SK-N-MC (cell line): ENCODE results near the gene GNG12.

Experiments
- DNase-seq: peaks from one replicate; pipeline ENCODE4 v3.0.0-alpha.2; 2011; ENCODE audit warnings: low read depth, low spot score
- H3K27ac ChIP-seq: fragments of 200-600 bp; sonication (generic); 2 replicates; pipeline ENCODE4 v1.5.1; 2016; ENCODE audit warnings: mixed run types
- H3K36me3 ChIP-seq: fragments of 200-600 bp; sonication (generic); 2 replicates; pipeline ENCODE4 v1.6.1; 2017; ENCODE audit warnings: antibody characterized with exemption, low read length, mixed read lengths; ENCODE audit not compliant: insufficient read depth
- H3K4me3 ChIP-seq: fragments of 200-600 bp; sonication (generic); 2 replicates; pipeline ENCODE4 v1.5.1; 2016
- H3K9ac ChIP-seq: fragments of 200-600 bp; sonication (generic); 2 replicates; pipeline ENCODE4 v1.8.0; 2017; ENCODE audit warnings: mixed run types, mixed read lengths; ENCODE audit not compliant: insufficient read length
- H3K9me3 ChIP-seq: fragments of 200-600 bp; sonication (generic); 2 replicates; pipeline ENCODE4 v1.6.1; 2017; ENCODE audit warnings: low read depth, mild to moderate bottlenecking, antibody characterized with exemption, low read length, moderate library complexity, mixed read lengths
- EZH2 ChIP-seq: fragments of 200-600 bp; sonication (generic); IDR thresholded peaks from one replicate; pipeline ENCODE4 v1.6.1; 2017; ENCODE audit warnings: antibody characterized with exemption
- FOXP2 ChIP-seq: optimal IDR thresholded peaks from 2 replicates; pipeline ENCODE3; 2011; ENCODE audit warnings: mild to moderate bottlenecking, moderate library complexity; ENCODE audit not compliant: insufficient read depth; ENCODE audit errors: extremely low read length, control extremely low read depth
- POLR2AphosphoS5 ChIP-seq: IDR thresholded peaks from 2 replicates; pipeline ENCODE4 v1.6.1; 2012; ENCODE audit warnings: mild to moderate bottlenecking, low read depth, low read length, borderline replicate concordance

The GNG12 gene

GRCh38 chr1:67814121-67814772, 19.0 kb downstream of the GNG12 start:
- H3K9me3 ChIP-seq = no peaks in the 10 kb centered on the region
- no peak overlapping the region for H3K4me3 ChIP-seq
- DNase-seq = no peak
- no peak overlapping the region for H3K9ac ChIP-seq
- H3K36me3 ChIP-seq = no peaks in the 10 kb centered on the region
- H3K27ac ChIP-seq = no peak overlapping the region
- TF ChIP-seq FOXP2 (no peak), EZH2 (no peak), POLR2AphosphoS5 (no peak)

- Histone ChIP-seq H3K27ac (no peak overlapping the region), H3K9me3 (no peaks in the 10 kb centered on the region), H3K4me3 (no peak overlapping the region), H3K9ac (no peak overlapping the region), H3K36me3 (no peaks in the 10 kb centered on the region)
- no peak for TF ChIP-seq EZH2
- TF ChIP-seq POLR2AphosphoS5 = no peak
- no peak for TF ChIP-seq FOXP2
- no peak for DNase-seq
Observed at GRCh38 chr1:67812226-67812625, 21.0 kb downstream of the GNG12 start.

- no peak overlapping the region for H3K4me3 ChIP-seq
- H3K9me3 ChIP-seq = no peaks in the 10 kb centered on the region
- H3K36me3 ChIP-seq = no peaks in the 10 kb centered on the region
- TF ChIP-seq FOXP2 (no peak), EZH2 (no peak), POLR2AphosphoS5 (no peak)
- H3K9ac ChIP-seq = no peak overlapping the region
- no peak overlapping the region for H3K27ac ChIP-seq
- no peak for DNase-seq
Observed at GRCh38 chr1:67811781-67812180, 21.5 kb downstream of the GNG12 start.

DNA sequence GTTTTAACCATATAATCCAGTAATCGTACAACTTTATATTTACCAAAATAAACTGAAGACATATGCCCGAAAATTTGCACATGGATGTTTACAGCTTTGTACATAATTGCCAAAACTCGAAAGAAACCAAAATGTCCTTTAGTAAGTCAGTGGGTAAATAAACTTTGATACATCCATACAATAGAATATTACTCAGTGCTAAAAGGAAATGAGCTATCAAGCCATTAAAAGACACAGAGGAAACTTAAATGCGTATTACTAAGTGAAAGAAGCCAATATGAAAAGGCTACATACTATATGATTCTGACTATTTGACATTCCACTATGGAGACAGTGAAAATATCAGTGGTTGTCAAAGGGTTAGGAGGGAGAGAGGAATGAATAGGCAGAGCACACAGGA, 23.4 kb downstream of the GNG12 start:
- Histone ChIP-seq H3K9ac (no peak overlapping the region), H3K27ac (no peak overlapping the region), H3K36me3 (no peaks in the 10 kb centered on the region), H3K4me3 (no peak overlapping the region), H3K9me3 (no peaks in the 10 kb centered on the region)
- TF ChIP-seq POLR2AphosphoS5 (no peak), FOXP2 (no peak), EZH2 (no peak)
- DNase-seq = no peak

DNA sequence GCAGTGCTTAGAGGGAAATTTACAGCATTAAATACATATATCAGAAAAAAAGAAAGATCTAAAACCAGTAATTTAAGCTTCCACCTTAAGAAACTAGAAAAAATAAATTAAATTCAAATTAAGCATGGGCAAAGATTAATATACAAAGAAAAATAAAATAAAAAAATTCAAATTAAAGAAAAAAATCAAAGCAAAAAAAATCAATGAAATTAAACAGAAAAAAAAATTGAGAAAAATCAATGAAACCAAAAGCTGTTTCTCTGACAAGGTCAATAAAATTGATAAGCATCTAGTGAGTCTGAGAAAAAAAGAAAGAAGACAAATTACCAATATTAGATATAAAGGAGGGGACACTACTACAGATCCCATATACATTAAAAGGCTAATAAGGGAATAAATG, 26.0 kb downstream of the GNG12 start:
- TF ChIP-seq FOXP2 (no peak), EZH2 (no peak), POLR2AphosphoS5 (no peak)
- Histone ChIP-seq H3K9me3 (no peaks in the 10 kb centered on the region), H3K9ac (no peak overlapping the region), H3K4me3 (no peak overlapping the region), H3K36me3 (no peaks in the 10 kb centered on the region), H3K27ac (no peak overlapping the region)
- no peak for DNase-seq

DNA sequence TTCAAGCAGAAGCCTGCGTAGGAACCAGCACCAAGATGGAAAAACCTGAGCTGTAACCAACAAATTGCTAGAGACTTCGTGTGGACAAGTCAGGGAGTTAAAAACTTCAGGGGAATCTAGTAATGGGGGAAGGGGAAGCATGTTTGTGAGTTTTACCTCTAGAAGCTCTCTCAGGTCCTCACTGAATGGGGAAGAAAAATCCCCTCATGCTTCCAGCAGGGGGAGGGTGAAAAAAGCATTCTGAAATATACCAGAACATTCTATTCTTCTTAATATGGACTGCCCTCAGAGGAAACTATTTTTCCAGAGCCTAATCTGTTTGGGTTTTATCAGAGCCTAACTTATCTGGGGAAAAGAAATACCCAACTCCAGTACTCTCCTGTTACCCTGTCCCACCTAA, 28.6 kb downstream of the GNG12 start:
- H3K4me3 ChIP-seq = no peak overlapping the region
- H3K27ac ChIP-seq = no peak overlapping the region
- no peak for DNase-seq
- H3K9me3 ChIP-seq = no peaks in the 10 kb centered on the region
- H3K9ac ChIP-seq = no peak overlapping the region
- TF ChIP-seq EZH2 (no peak), FOXP2 (no peak), POLR2AphosphoS5 (no peak)
- no peaks in the 10 kb centered on the region for H3K36me3 ChIP-seq

DNA sequence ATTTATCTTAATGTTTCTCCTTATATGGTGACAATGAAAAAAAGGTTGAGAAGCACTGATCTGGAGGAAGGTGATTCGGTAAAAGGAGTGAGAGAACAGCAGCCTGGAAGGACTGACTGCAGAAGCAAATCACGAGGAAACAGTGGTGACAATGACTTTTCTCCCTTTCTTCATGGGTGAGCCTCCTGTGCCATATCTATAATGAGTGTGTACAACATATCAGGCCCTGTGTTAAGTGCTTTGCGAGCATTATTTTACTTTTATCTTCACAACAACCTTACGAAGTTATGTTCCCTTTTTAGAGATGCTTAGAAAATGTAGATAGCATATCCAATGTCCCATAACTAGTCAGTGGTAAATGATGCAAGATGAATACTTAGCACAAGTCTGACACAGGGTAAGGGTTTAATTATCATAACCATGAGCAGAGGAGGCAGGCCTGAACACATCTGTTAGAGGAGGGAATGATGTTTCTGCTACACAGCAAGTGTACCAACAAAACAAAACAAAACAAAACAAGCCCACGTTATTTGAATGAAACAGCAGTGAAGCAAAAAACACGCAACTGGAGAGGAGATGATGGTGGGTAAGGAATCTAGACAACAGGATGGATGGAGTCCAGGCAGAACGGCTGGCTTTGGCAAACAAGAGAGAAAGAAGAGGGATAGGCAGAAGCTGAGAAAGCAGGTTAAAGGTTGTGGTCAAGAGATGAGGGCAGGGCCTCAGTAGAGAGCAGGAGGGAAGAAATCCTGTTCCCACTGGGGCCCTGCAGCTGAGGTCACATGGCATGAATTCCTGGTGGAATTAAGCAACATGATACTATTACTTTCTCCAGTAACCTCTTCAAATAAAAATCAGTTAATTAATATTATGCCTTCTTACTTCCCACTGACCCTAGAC, 29.6 kb downstream of the GNG12 start:
- Histone ChIP-seq H3K27ac (no peak overlapping the region), H3K9me3 (no peaks in the 10 kb centered on the region), H3K4me3 (no peak overlapping the region), H3K9ac (no peak overlapping the region), H3K36me3 (no peaks in the 10 kb centered on the region)
- DNase-seq = no peak
- TF ChIP-seq EZH2 (no peak), POLR2AphosphoS5 (no peak), FOXP2 (no peak)

- no peak for TF ChIP-seq POLR2AphosphoS5
- no peak for TF ChIP-seq EZH2
- TF ChIP-seq FOXP2 = no peak
- Histone ChIP-seq H3K36me3 (no peaks in the 10 kb centered on the region), H3K4me3 (no peak overlapping the region), H3K9me3 (no peaks in the 10 kb centered on the region), H3K27ac (no peak overlapping the region), H3K9ac (no peak overlapping the region)
- no peak for DNase-seq
Observed at GRCh38 chr1:67802565-67802964, 30.7 kb downstream of the GNG12 start.

- TF ChIP-seq POLR2AphosphoS5 = no peak
- TF ChIP-seq EZH2 = no peak
- TF ChIP-seq FOXP2 = no peak
- no peak overlapping the region for H3K27ac ChIP-seq
- no peaks in the 10 kb centered on the region for H3K36me3 ChIP-seq
- no peaks in the 10 kb centered on the region for H3K9me3 ChIP-seq
- no peak overlapping the region for H3K9ac ChIP-seq
- H3K4me3 ChIP-seq = no peak overlapping the region
- no peak for DNase-seq
Observed at GRCh38 chr1:67801903-67802302, 31.4 kb downstream of the GNG12 start.
